BJ (cell line): Measurements from ENCODE around the gene DYRK1A. TPM values are rescaled to one million over a fixed set of nuclear protein-coding genes. Genes with fewer than 3 reads are reported as not detected.

Experiments
- CTCF ChIA-PET: fragments of 350-600 bp; formaldehyde crosslinking; extraction: SDS; loops from one replicate; lab custom pipeline; 2021; ENCODE audit warnings: antibody characterized with exemption, inconsistent platforms; lab: Yijun Ruan, JAX
- POLR2A ChIA-PET: fragments of 300-600 bp; sonication (Branson Sonifier 250); formaldehyde crosslinking; extraction: SDS; loops from one replicate; lab custom pipeline; 2021; ENCODE audit warnings: antibody characterized with exemption; lab: Charles Lee
- DNase-seq: peaks from one replicate; pipeline ENCODE4 v3.0.0-alpha.2; 2011; ENCODE audit warnings: low read depth
- H3K27me3 ChIP-seq: 2 replicates; pipeline ENCODE4 v1.6.0; 2011; ENCODE audit warnings: low read length; ENCODE audit not compliant: control insufficient read depth, insufficient read depth
- H3K36me3 ChIP-seq: 2 replicates; pipeline ENCODE4 v1.5.1; 2011; ENCODE audit warnings: low read length; ENCODE audit not compliant: control insufficient read depth, insufficient read depth
- H3K4me3 ChIP-seq: 2 replicates; pipeline ENCODE4 v1.5.1; 2011; ENCODE audit warnings: low read depth, mild to moderate bottlenecking, control low read depth, low read length
- CTCF ChIP-seq: IDR thresholded peaks from 2 replicates; pipeline ENCODE4 v1.5.1; 2011; ENCODE audit warnings: low read depth, mild to moderate bottlenecking, control low read depth, inconsistent platforms, low read length, moderate library complexity; ENCODE audit not compliant: insufficient read depth
- polyA plus RNA-seq: library from polyadenylated mRNA; depleted of rRNA; stranded (reverse); fragments of >200 nt; gene quantifications from 2 replicates; pipeline ENCODE4 v1.2.3, GENCODE V29; 2011

DYRK1A gene
- polyA plus RNA-seq, 1 experiment = 55.9 TPM

GRCh38 chr21:37564924-37565529 is 198.5 kb downstream of the DYRK1A start:
- H3K27me3 ChIP-seq = no peaks in the 10 kb centered on the region; the same call in 1 of the 2 replicates
- CTCF ChIA-PET = interaction anchor here (0.5 to 1.7 kb wide), 8 partner anchors 9 to 353 kb away, joined by 3 to 8 read pairs (median 4); no protein-coding TSS in a partner anchor
- DNase-seq = no peak
- no peak for TF ChIP-seq CTCF
- no peaks in the 10 kb centered on the region for H3K36me3 ChIP-seq
- H3K4me3 ChIP-seq = no peak overlapping the region; the same call in 1 of the 2 replicates
- POLR2A ChIA-PET = interaction anchor here (0.6 kb wide), 1 partner anchor 53 kb away, joined by 3 read pairs; no protein-coding TSS in a partner anchor

GRCh38 chr21:37565530-37566223 is 199.1 kb downstream of the DYRK1A start:
- TF ChIP-seq CTCF = peak; percentile 27
- ChIA-PET POLR2A (interaction anchor here (0.6 kb wide), 1 partner anchor 54 kb away, joined by 3 read pairs; no protein-coding TSS in a partner anchor), CTCF (interaction anchor here (0.6 kb wide), 1 partner anchor 247 kb away, joined by 3 read pairs; no protein-coding TSS in a partner anchor)
- peak; percentile 16 for DNase-seq
- Histone ChIP-seq H3K4me3 (peak overlapping the region; percentile 10; the same call in 1 of the 2 replicates), H3K36me3 (no peaks in the 10 kb centered on the region), H3K27me3 (no peaks in the 10 kb centered on the region; the same call in 1 of the 2 replicates)

- no peak for DNase-seq
- TF ChIP-seq CTCF = no peak
- ChIA-PET POLR2A (no interaction called here), CTCF (interaction anchor here (0.8 to 2.0 kb wide), 3 partner anchors 10 to 107 kb away, joined by 3 to 5 read pairs (median 4); no protein-coding TSS in a partner anchor)
- no peaks in the 10 kb centered on the region for H3K36me3 ChIP-seq
- H3K4me3 ChIP-seq = no peak overlapping the region
- H3K27me3 ChIP-seq = no peaks in the 10 kb centered on the region
Observed at GRCh38 chr21:37566790-37567615, 200.4 kb downstream of the DYRK1A start.

- no peak overlapping the region for H3K4me3 ChIP-seq
- TF ChIP-seq CTCF = no peak
- CTCF ChIA-PET = interaction anchor here (2.0 to 3.4 kb wide), 2 partner anchors 11 to 14 kb away, joined by 4 to 11 read pairs; no protein-coding TSS in a partner anchor
- H3K36me3 ChIP-seq = no peaks in the 10 kb centered on the region
- POLR2A ChIA-PET = no interaction called here
- DNase-seq = no peak
- no peaks in the 10 kb centered on the region for H3K27me3 ChIP-seq
Observed at GRCh38 chr21:37568415-37568814, 201.8 kb downstream of the DYRK1A start.
